Raji (cell line): ENCODE data around the gene ORM1.

ENCODE experiments used
- POLR2A ChIP-seq: IDR thresholded peaks from 2 replicates; pipeline ENCODE4 v1.6.1; 2011; ENCODE audit warnings: low read depth, low read length, control low read depth; ENCODE audit not compliant: insufficient read depth

ORM1 gene

GRCh38 chr9:114283551-114284111 is 39.3 kb upstream of the ORM1 start:
- TF ChIP-seq POLR2A, result no peak

DNA sequence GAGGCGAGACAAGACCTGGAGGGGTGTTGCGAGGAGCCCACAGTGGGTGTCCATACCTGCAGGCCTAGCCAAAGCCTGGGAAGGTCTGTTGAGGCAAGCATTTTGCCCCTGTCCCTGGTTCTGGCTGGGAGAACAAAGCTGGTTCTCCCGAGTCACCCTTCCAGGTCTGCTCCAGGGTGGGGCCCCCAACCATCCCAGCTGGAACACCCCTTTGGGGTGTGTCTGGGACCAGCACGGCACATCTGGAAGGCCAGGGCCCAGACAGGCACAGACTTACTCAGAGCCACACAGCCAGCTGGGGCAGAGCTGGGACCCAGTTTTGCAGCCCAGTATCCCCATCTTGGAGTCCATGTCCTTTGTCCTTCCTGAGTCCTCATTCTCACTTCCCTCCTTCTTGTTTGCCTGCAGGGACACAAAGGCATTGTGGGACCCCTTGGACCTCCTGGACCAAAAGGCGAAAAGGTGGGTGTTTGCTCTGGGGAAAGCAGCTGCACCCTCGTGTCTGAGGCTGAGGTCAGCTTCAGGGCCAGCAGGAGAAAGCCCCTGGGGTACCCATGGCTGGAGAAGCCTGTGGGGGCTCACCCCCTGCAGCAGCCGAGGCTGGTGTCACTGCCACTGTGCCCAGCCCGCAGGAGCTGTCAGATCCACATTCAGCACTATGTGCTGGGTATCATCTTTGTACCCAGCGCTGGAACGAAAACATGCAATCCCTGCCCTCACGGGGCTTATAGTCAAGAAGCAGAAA is 38.4 kb upstream of the ORM1 start:
- TF ChIP-seq POLR2A, result no peak

DNA sequence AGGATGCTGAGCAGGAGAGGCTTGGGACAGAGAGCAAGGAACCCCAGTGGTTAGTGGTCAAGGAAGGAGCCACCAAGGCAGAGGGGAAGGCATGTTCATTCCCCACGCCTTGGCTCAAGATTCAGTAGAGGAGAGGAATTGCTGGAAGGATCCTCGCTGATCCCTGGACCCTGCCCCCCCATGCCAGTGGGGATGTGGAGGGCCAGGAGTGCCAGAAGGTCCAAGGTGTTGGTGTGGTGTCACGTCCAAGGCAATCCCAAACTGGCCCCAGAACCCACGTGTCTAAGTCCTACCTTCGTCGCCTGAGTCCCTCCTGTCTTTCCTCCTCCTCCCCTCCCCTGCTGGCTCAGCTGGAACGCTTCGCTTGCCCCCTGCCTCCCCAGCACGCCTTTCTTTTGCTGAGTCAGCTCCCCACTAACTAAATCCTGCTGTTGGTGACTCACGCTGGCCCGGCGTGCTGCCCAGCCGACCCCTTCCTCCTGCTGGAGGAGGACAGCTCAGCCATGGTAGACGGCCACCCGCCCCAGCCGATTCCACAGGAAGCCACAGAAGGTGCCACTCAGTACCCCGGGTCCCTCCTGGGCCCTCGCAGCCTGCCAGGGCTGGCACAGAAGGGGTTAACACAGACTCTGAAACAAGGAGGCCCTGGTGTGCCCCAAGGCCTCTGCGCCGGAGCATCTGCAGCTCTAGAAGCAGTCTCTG is 37.6 kb upstream of the ORM1 start:
- TF ChIP-seq POLR2A, result no peak

- no peak for TF ChIP-seq POLR2A
Observed at GRCh38 chr9:114286146-114286679, 36.7 kb upstream of the ORM1 start.

DNA sequence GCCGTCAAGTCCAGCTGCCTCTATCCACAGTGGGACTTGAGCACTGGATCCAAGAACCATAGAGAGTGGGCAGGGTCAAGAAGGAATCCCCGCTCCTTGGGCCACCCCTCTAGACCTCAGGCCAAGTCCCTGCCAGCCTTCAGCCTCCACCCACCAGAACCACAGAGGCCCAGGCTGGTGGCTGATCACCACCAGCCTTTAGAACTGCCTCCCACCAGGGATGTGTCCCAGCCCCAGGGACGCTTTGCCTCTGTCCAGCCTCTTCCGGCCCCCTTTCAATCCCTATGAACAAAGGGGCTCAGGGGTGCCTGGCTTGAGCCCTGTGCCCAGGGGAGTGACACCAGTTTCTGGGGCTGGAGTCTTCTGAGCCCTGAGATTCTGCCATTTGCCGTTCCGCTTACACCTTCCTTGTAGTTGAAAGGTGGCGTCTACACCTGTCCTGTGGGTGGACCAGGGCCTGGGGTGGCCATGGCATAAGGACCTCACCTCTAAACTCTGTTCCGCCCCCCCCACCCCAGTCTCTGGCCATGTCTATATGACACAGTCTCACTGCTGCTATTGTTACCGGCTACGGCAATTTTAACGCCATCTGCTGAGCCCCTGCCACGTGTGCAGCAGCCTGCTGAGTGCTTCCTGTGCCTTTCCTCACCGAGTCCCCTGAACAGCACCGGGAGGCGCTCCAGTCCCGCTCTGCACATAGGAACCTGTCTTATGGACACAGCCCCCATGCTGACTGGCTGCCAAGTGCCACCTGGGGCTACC is 35.7 kb upstream of the ORM1 start:
- no peak for TF ChIP-seq POLR2A

GRCh38 chr9:114287763-114288192 is 35.1 kb upstream of the ORM1 start:
- no peak for TF ChIP-seq POLR2A

DNA sequence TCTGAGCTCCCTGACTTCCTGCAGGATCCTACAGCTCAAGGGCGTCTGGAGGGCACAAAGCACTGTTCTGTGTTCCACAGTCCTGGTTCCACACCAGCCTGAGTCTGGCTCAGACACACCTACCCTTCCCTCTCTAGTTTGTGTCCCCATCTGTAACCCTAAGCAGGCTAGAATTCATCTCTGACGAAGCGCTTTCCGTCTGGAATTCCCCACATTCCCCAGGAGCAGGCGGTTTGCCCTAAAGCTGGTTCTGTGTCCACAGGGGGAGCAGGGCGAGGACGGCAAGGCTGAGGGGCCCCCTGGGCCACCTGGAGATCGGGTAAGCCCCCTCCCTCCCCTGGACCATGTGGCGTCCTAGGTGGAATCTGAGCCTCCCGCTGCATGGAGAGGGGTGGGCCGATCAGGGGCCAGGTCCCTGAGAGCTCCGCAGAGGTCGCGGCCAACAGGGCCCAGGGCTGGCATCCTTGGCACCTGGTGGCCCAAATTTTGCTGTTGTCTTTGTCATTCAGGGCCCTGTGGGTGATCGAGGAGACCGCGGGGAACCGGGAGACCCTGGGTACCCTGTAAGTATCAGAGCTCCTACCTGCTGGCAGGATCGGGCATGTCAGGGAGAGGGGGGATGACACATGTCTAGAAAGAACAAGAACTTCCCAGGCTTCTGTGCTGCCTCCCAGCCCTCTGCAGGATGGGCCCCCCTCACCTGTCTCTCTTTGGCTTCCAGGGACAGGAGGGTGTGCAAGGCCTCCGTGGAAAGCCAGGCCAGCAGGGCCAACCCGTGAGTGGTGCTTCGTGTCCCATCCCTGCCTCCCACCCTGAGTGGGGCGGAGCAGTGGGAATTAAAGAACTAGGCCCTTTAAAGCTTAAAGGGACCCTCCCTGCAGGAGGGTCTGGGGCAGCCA is 34.5 kb upstream of the ORM1 start:
- TF ChIP-seq POLR2A, result no peak

DNA sequence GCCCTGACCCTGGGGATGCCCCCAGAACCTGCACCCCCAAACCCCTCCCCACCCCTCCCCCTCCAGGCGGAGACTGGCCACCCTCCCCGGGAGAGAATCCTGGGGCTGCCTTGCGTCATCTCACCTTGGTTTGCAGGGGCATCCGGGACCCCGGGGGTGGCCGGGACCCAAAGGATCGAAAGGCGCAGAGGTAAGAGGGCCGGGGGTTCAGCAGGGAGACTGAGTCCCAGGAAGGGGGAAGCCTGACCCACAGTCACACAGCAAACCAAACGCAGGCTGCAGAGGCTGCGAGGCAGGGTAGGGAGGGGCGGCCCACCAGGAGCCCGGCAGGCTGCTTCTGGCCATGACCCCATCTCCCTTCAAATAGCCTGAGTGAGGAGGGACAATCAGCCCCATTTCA is 33.8 kb upstream of the ORM1 start:
- no peak for TF ChIP-seq POLR2A

GRCh38 chr9:114289571-114290481 is 33.1 kb upstream of the ORM1 start:
- no peak for TF ChIP-seq POLR2A

- no peak for TF ChIP-seq POLR2A
Observed at GRCh38 chr9:114290561-114290986, 32.3 kb upstream of the ORM1 start.

- no peak for TF ChIP-seq POLR2A
Observed at GRCh38 chr9:114291064-114291474, 31.8 kb upstream of the ORM1 start.

DNA sequence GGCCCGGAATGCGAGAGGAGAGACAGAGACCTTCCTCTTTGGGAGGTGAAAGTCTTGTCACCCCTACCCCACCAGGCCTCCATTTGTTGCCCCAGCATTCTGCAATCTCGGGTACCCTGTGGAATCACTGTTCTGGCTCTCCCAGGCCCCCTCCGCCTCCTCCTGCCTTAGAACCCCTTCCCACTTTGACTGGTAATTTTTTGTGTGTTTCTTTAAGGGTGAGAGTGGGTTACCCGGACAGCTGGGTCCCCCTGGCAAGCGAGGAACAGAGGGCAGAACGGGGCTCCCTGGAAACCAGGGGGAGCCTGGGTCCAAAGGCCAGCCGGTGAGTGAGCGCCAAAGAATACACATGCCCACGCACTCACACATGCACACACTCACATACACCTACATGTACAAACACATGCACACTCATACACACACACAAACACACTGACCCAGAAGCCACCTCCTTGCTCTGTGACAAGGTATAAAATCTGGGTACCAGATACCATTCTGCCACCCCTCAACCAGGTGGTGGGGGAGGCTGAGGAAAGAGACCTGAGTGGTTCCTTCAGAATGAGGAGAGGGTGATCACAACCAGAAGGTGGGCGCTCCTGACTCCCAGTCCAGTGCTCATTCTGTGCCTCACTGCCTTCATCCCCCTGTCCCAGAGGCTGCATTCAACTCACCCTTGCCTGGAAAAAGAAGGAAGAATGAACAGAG is 30.9 kb upstream of the ORM1 start:
- TF ChIP-seq POLR2A, result no peak

- TF ChIP-seq POLR2A, result no peak
Observed at GRCh38 chr9:114294664-114295063, 28.2 kb upstream of the ORM1 start.

DNA sequence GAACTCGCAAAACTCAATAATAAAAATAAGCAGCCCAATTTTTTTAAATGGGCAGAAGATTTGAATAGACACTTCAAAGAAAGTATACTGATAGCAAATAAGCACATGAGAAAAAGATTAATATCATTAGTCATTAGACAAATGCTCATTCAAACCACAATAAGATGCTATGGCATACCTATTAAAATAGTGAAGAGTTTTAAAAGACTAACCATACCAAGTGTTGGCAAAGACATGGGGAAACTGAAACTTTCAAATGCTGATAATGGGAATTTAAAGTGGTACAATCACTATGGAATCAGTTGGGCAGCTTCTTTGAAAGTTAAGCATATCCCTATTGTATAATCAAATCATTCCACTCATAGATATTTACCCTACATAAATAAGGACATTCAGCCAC is 26.6 kb upstream of the ORM1 start:
- TF ChIP-seq POLR2A, result no peak
